DMS153 treated with DMSO at 0.1 percent for 48 hours (cell line): Measurements from ENCODE around the gene MBD6.
A peak's percentile ranks its signal among the peaks of the same experiment; 100 is the strongest.
"Not testable (repeated sequence)": the region's sequence is repeated elsewhere in the genome, so short reads cannot be mapped to it uniquely, and the experiment has no call there.

Experiments
- DNase-seq: peaks from one replicate; lab custom pipeline; 2025; ENCODE audit not compliant: unreplicated experiment; lab: John Stamatoyannopoulos, UW

Gene MBD6

GRCh38 chr12:57548013-57548315 is 25.3 kb downstream of the MBD6 start:
- no peak for DNase-seq

- DNase-seq = no peak
Measured at GRCh38 chr12:57548488-57548887, 25.9 kb downstream of the MBD6 start.

- no peak for DNase-seq
Measured at GRCh38 chr12:57549203-57549908, 26.7 kb downstream of the MBD6 start.

GRCh38 chr12:57549909-57550640 is 27.5 kb downstream of the MBD6 start, which contains the start of gene KIF5A:
TSS of gene KIF5A (plus strand) at chr12:57550044. CDS start at chr12:57550272, 228 bp downstream.
- peak; percentile 53 for DNase-seq

GRCh38 chr12:57550641-57551549 is 28.3 kb downstream of the MBD6 start:
- DNase-seq = no peak

- no peak for DNase-seq
Measured at GRCh38 chr12:57551637-57552305, 29.1 kb downstream of the MBD6 start.

- DNase-seq = no peak
Measured at GRCh38 chr12:57552306-57552651, 29.7 kb downstream of the MBD6 start.

- no peak for DNase-seq
Measured at GRCh38 chr12:57552835-57553313, 30.2 kb downstream of the MBD6 start.

- DNase-seq = no peak
Measured at GRCh38 chr12:57553343-57554202, 30.9 kb downstream of the MBD6 start.

GRCh38 chr12:57554453-57554852 is 31.8 kb downstream of the MBD6 start:
- no peak for DNase-seq

GRCh38 chr12:57554897-57555296 is 32.3 kb downstream of the MBD6 start:
- no peak for DNase-seq

- DNase-seq = no peak
Measured at GRCh38 chr12:57558864-57559263, 36.2 kb downstream of the MBD6 start.

GRCh38 chr12:57560516-57560915 is 37.9 kb downstream of the MBD6 start:
- no peak for DNase-seq

GRCh38 chr12:57561117-57561516 is 38.5 kb downstream of the MBD6 start:
- DNase-seq = not testable (repeated sequence)

GRCh38 chr12:57563358-57563757 is 40.7 kb downstream of the MBD6 start:
- no peak for DNase-seq

- no peak for DNase-seq
Measured at GRCh38 chr12:57564178-57564740, 41.6 kb downstream of the MBD6 start.

GRCh38 chr12:57568838-57569237 is 46.2 kb downstream of the MBD6 start:
- DNase-seq = no peak

GRCh38 chr12:57569858-57570257 is 47.2 kb downstream of the MBD6 start:
- DNase-seq = no peak

GRCh38 chr12:57570438-57570837 is 47.8 kb downstream of the MBD6 start:
- not testable (repeated sequence) for DNase-seq
